Spleen (tissue), 7 donors: Measurements from ENCODE around the gene LPP.

ENCODE experiments used
- POLR2A ChIP-seq, 3 donors: fragments of 450-650 bp; IDR thresholded peaks; one replicate each; pipeline ENCODE4 v1.5.1; 2017; ENCODE audit warnings: antibody characterized with exemption in 3 of 3, mild to moderate bottlenecking in 1 of 3
- TF ChIP-seq, protein P1 (sequence below), 11 experiments: fragments of 200-600 bp in 7 of 11; fragments of 450-650 bp in 4 of 11; sonication (generic) in 4 of 11; IDR thresholded peaks in 8 of 11; conservative IDR thresholded peaks in 3 of 11; 1 replicate in 7 of 11; 2 replicates in 4 of 11; pipeline versions ENCODE4 v1.4.0 to v1.8.0; 2016 to 2021; ENCODE audit warnings: antibody characterized with exemption in 11 of 11, inconsistent platforms in 4 of 11, mild to moderate bottlenecking in 1 of 11
- donor health status: DM: no; HTN: no; CAD: no; lungs with moderate emphysema.
- donor health status: DM: no; HTN: no; CAD: no.
- donor health status: DM: no; HTN: no; CAD: no.

- TF ChIP-seq, protein P1, sequence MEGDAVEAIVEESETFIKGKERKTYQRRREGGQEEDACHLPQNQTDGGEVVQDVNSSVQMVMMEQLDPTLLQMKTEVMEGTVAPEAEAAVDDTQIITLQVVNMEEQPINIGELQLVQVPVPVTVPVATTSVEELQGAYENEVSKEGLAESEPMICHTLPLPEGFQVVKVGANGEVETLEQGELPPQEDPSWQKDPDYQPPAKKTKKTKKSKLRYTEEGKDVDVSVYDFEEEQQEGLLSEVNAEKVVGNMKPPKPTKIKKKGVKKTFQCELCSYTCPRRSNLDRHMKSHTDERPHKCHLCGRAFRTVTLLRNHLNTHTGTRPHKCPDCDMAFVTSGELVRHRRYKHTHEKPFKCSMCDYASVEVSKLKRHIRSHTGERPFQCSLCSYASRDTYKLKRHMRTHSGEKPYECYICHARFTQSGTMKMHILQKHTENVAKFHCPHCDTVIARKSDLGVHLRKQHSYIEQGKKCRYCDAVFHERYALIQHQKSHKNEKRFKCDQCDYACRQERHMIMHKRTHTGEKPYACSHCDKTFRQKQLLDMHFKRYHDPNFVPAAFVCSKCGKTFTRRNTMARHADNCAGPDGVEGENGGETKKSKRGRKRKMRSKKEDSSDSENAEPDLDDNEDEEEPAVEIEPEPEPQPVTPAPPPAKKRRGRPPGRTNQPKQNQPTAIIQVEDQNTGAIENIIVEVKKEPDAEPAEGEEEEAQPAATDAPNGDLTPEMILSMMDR (IDR thresholded peaks at IDR 0.05 in 8 of 11, conservative IDR thresholded peaks at IDR 0.05 in 3 of 11) = no peak
- no peak for TF ChIP-seq POLR2A (IDR thresholded peaks at IDR 0.05)
These were observed 453.9 kb downstream of the LPP start for GRCh38 chr3:188607805-188608315.
